Renal cortical epithelial cell (primary cell): ENCODE measurements around the gene ARHGAP45. TPM values are rescaled to one million over a fixed set of nuclear protein-coding genes. Genes with fewer than 3 reads are reported as not detected.

Source experiments
- DNase-seq: peaks from one replicate; pipeline ENCODE4 v3.0.0-alpha.2; 2011; ENCODE audit warnings: low read depth
- total RNA-seq: library from RNA; depleted of rRNA; stranded (reverse); fragments of >200 nt; gene quantifications from 2 replicates; pipeline ENCODE4 v1.2.3, GENCODE V29; 2014

ARHGAP45 gene
- total RNA-seq, 1 donor from 2014 or later, result 8.3 TPM

GRCh38 chr19:1086613-1087012 is 19.6 kb downstream of the ARHGAP45 start:
- DNase-seq, result no peak

DNA sequence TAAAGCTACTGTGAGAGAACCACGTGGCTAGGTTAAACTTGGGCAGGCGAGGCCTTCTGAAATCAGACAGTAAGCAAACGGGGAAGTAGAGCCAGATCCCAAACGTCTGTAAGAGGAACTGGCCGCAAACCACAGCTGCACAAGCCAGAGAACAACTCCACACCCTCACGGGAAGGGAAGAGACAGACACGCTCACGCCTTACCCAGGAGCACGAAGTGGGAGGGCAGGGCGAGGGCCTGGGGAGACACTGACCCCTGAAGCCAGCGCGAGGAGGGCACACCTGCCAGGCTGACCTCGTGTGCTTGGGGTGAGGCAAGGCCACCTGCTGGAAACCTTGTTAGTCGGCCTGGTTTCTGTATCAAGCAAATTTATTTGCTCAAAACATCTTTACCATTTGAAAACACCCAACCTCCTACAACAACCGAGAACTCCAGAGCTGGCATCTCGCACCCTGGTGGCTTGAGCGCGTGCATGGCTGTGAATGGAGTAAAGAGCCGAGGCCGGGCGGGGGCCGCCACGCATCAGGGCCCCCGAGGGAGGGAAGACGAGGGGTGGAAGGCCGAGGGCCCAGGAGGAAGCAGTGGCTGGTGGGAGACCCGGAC is 20.9 kb downstream of the ARHGAP45 start:
- no peak for DNase-seq

- no peak for DNase-seq
Measured at GRCh38 chr19:1088416-1089010, 21.5 kb downstream of the ARHGAP45 start.

GRCh38 chr19:1089126-1089771 is 22.3 kb downstream of the ARHGAP45 start:
- no peak for DNase-seq

DNA sequence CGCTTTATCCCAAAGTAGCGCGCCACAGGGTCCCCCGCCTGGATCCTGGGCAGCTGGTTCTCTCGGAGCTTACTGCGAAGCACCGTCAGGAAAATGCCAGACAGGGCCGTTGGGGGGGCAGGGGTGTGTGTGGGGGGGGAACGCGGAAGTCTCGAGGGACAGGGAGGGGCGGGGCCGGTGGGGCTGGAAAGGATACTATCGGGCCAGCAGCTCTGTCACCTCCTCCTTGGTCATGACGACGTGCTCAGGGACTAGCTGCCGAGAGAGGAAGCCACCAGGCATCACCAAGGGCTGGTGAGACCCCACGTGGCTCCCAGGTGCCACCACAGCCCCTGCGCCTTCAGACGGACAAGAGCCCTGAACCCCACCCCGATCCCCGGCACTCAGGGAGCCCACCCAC is 22.9 kb downstream of the ARHGAP45 start:
- DNase-seq, result no peak

GRCh38 chr19:1090731-1091543 is 24.0 kb downstream of the ARHGAP45 start:
- DNase-seq, result no peak

DNA sequence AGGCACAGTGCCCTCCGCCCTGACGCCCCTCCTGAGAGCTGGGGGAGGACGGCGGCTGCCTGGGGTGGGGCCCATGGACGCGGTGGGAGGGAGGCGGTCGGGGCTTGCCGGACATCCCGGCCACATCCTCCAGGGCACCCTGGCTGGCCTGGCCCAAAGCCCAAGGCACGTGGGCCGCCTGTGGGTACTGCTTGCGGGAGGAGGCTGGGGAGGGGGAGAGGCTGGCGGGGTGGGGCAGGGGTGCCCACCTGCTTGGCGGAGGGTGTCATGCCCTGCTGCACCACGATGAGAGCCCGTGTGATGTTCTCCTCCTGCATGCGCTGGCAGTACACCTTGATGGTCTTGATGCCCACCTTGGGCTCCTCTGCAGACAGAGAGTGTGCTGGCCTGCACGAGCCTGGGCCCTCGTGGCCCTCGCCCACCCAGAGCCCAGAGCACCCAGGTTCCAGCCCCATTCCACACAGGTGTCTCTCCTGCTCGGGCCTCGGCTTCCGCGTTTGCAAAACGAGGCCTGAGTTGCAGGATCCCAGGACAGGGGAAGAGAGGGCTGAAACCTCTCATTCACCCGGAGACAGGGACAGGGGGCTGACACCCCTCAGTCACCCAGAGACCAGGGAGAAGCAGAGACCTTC is 24.7 kb downstream of the ARHGAP45 start:
- no peak for DNase-seq

- no peak for DNase-seq
Measured at GRCh38 chr19:1093330-1093729, 26.4 kb downstream of the ARHGAP45 start.

DNA sequence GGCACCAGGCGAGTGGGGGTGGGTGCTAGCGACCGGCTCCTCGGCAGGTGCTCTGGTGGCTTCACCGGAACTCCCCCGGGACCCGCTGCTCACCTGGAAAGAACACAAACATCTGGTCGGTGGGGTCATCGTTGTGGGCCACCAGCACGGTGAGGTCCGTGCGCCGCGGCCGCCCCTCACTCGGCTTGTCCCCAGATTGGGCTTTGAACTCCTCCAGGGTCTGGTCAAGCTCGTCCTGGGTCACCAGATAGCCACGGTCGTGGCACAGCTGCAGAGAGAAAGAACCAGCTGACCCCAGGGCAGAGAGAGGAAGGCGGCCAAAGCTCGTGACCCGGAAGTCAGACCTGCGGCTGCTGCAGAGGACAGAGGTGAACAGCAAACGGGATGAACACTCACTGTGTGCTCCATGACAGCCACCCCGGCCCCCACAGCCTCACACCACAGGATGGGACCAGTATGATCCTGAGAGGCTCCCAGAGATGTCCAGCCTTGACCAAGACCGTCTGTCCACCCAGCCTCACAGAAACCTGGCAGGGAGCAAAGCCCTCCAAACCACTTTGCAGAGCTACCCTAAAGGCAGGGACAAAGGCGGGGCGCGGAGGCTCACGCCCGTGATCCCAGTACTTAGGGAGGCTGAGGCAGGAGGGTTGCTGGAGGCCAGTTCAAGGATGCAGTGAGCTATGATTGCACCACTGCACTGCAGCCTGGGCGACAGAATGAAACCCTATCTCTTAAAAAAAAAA is 27.0 kb downstream of the ARHGAP45 start:
- DNase-seq, result no peak

GRCh38 chr19:1094655-1094977 is 27.6 kb downstream of the ARHGAP45 start:
- DNase-seq, result no peak

DNA sequence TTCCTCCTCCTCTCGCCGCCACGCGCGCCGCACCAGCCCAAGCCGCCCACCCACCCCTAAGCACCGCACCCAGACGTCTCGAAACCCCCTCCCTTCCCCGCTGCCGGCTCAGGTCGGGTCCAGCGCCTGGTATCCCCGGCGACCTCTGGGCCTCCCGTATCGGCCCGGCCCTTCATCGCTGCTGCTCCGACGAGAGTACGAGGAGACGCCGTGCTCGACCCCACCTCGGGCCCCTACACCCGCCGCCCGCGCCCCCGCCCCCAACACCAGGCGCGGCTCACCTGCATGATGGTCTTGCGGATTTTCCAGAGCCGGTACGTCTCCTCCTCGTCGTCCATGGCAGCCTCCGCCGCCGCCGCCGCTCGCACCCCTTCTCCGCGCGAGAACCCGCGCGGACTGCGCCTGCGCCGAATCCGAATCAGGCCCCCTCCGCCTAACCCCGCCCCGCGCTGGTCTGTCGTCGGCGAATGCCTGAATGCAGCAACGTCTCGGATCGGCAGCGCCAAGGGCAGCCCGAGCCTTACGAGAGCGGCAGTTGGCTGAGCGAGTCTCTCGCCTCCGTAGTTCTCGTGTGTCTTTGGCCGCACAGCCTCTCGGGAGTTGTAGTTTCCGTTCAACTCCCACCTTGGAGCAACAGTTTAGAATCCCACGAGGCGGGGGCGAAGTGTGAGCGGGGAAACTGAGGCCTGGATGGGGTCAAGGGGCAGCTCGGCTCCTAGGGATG is 28.2 kb downstream of the ARHGAP45 start, which contains the start of gene POLR2E:
Gene POLR2E (minus strand): TSS at position 398 of the 724 bp plus-strand sequence. CDS start 60 bp downstream, at position 338.
- DNase-seq, result peak; percentile 91

GRCh38 chr19:1097810-1098176 is 30.8 kb downstream of the ARHGAP45 start:
- peak; percentile 60 for DNase-seq

DNA sequence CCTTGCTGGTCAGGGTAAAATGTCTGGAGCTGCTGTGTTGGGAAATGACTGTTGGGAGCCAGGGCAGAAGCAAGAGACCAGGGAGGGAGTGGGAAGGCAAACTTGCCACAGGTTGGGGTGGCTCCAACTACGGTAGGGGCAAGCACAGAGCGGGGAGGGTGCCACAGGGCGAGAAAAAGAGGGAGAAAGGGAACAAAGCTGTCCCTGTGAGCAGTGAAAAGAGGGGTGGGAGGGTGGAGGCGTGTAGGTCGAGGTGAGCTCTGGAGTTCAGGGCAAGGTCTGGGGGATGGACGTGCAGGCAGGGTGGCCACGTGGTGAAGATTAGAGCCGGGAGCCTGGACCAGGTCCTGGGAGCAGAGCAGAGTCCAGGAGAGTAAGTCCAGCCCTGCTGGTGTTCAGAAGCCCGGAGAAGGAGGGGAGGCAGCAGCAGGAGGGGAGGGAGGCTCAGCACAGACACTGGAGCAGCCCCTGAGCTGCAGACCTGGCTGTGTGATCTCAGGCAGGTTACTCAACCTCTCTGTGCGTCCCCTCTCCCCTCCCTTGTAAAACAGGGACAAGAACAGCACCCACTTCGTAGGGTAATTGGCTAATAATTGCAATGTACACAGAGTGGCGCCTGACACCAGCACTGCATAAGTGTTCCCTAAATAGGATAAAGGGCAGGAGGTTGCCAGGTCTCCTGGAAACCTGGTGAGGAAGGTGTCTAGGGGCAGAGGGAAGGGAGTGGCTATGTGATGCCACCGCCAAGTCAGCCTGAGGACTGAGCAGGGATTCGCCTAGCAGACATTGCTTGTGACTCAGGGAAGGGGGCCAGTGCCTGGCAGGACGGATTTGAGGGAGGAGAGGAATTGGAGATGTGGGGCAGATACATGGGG is 31.4 kb downstream of the ARHGAP45 start:
- peak; percentile 50 for DNase-seq

GRCh38 chr19:1101337-1101698 is 34.4 kb downstream of the ARHGAP45 start:
- DNase-seq, result no peak

- DNase-seq, result peak; percentile 100
Measured at GRCh38 chr19:1102407-1103131, 35.6 kb downstream of the ARHGAP45 start.

DNA sequence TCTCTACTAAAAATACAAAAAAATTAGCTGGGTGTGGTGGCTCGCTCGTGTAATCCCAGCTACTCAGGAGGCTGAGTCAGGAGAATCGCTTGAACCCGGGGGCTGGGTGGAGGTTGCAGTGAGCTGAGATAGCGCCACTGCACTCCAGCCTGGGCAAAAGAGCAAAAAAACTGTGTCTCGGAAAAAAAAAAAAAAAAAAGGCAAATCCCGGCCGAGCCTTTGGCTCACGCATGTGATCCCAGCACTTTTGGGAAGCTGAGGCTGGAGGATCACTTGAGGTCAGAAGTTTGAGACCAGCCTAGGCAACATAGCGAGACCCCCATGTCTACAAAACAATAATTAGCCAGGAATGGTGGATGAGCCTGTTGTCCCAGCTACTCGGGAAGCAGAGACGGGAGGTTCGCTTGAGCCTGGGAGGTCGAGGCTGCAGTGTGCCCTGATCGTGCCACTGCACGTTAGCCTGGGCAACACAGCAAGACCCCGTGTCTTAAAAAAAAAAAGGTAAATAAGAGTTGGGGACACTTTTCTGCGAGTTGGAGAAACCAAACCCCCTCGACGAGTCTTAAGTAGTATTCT is 36.3 kb downstream of the ARHGAP45 start:
- DNase-seq, result peak; percentile 19

- peak; percentile 93 for DNase-seq
Measured at GRCh38 chr19:1103708-1104310, 36.8 kb downstream of the ARHGAP45 start, which contains the start of gene GPX4. GPX4 (plus strand) TSS chr19:1103994; CDS start chr19:1104044, 50 bp downstream.
